ENCODE data around the gene TMX4.
A peak's percentile ranks its signal among the peaks of the same experiment; 100 is the strongest.

Gene TMX4

GRCh38 chr20:7980332-7981046 lies 39.1 kb downstream of the TMX4 start:
- H3K4me3 ChIP-seq (ENCODE audit: low read depth, low read length): no peak overlapping the region
- in situ Hi-C loops (cut with HindIII; ENCODE audit: low sequenced_read_pairs): no loop called here
- TF ChIP-seq, protein P1, sequence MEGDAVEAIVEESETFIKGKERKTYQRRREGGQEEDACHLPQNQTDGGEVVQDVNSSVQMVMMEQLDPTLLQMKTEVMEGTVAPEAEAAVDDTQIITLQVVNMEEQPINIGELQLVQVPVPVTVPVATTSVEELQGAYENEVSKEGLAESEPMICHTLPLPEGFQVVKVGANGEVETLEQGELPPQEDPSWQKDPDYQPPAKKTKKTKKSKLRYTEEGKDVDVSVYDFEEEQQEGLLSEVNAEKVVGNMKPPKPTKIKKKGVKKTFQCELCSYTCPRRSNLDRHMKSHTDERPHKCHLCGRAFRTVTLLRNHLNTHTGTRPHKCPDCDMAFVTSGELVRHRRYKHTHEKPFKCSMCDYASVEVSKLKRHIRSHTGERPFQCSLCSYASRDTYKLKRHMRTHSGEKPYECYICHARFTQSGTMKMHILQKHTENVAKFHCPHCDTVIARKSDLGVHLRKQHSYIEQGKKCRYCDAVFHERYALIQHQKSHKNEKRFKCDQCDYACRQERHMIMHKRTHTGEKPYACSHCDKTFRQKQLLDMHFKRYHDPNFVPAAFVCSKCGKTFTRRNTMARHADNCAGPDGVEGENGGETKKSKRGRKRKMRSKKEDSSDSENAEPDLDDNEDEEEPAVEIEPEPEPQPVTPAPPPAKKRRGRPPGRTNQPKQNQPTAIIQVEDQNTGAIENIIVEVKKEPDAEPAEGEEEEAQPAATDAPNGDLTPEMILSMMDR (IDR thresholded peaks at IDR 0.05; ENCODE audit: low read depth, low read length): peak; percentile 49
- DNase-seq (ENCODE audit: low read depth, low spot score): peak; percentile 45

DNA sequence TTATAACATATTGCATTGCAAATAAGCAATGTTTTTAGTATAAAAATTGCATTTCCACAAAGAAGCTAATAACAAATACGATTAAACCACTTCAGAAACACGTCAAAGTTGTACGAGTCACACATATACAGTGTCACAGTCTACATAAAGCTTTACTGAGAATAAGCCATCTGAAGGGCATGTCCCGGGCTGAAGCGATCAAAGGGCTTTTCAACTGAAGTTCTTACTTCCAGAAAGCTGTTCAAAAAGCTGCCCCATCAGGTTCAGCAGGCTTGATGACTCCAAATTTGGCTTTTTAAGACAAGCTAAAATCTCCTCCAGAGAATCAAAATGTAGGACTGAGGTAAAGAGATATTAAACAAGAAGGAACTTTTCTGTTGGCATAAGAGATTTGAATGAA lies 41.9 kb downstream of the TMX4 start:
- in situ Hi-C loops (cut with HindIII; ENCODE audit: low sequenced_read_pairs): no loop called here

DNA sequence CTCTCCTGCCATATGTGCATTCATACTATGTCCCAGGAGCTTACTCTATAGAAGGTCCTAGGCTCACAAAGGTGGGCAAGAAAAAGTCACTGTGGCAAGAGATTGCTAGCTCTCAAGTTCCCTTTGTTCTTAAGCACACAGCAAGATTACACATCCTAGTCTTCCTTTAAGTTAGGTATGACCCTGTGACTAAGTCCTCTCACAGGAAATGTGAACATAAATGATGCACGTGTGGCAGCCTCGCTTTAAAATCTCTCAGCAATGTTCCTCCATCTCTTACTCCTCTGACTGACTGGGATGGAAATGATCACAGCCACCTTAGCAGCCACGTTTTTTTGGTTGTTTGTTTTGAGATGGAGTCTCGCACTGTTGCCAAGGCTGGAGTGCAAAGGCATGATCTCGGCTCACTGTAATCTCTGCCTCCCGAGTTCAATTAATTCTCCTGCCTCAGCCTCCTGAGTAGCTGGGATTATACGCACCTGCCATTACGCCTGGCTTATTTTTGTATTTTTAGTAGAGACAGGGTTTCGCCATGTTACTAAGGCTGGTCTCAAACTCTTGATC lies 43.6 kb downstream of the TMX4 start:
- in situ Hi-C loops (cut with HindIII; ENCODE audit: low sequenced_read_pairs): no loop called here
- TF ChIP-seq, protein P1 (IDR thresholded peaks at IDR 0.05; ENCODE audit: low read depth, low read length): no peak
- H3K4me3 ChIP-seq (ENCODE audit: low read depth, low read length): no peak overlapping the region
- no peak for DNase-seq (ENCODE audit: low read depth, low spot score)

More for the DNA sequence above, 41.9 kb downstream of the TMX4 start:
- H3K4me3 ChIP-seq (ENCODE audit: low read depth, low read length): no peak overlapping the region
- TF ChIP-seq, protein P1 (IDR thresholded peaks at IDR 0.05; ENCODE audit: low read depth, low read length): no peak
- DNase-seq (ENCODE audit: low read depth, low spot score): no peak

GRCh38 chr20:7974785-7975435 lies 44.7 kb downstream of the TMX4 start:
- no peak for DNase-seq (ENCODE audit: low read depth, low spot score)
- in situ Hi-C loops (cut with HindIII; ENCODE audit: low sequenced_read_pairs): no loop called here
- H3K4me3 ChIP-seq (ENCODE audit: low read depth, low read length): no peak overlapping the region
- TF ChIP-seq, protein P1 (IDR thresholded peaks at IDR 0.05; ENCODE audit: low read depth, low read length): no peak

GRCh38 chr20:7971536-7972280 lies 47.9 kb downstream of the TMX4 start:
- H3K4me3 ChIP-seq (ENCODE audit: low read depth, low read length): no peak overlapping the region
- TF ChIP-seq, protein P1 (IDR thresholded peaks at IDR 0.05; ENCODE audit: low read depth, low read length): no peak
- in situ Hi-C loops (cut with HindIII; ENCODE audit: low sequenced_read_pairs): no loop called here
- DNase-seq (ENCODE audit: low read depth, low spot score): no peak

GRCh38 chr20:7967199-7967844 lies 52.2 kb downstream of the TMX4 start:
- in situ Hi-C loops (cut with HindIII; ENCODE audit: low sequenced_read_pairs): no loop called here

More at GRCh38 chr20:7967199-7967844, 52.2 kb downstream of the TMX4 start:
- no peak overlapping the region for H3K4me3 ChIP-seq (ENCODE audit: low read depth, low read length)
- TF ChIP-seq, protein P1 (IDR thresholded peaks at IDR 0.05; ENCODE audit: low read depth, low read length): no peak
- peak; percentile 47 for DNase-seq (ENCODE audit: low read depth, low spot score)

Measured in astrocyte of the spinal cord (primary cell).